GM12878 (cell line): ENCODE data around the gene IGLL5. TPM values are rescaled to one million over a fixed set of nuclear protein-coding genes. Genes with fewer than 3 reads are reported as not detected.

Source experiments
- ATAC-seq: fragments of 200-7000 bp; cut with Tn5 transposase; 3 replicates; pipeline ENCODE4 v1.9.1; 2020; ENCODE audit warnings: mild to moderate bottlenecking, moderate library complexity
- BruUV-seq: library from RNA; stranded (reverse); fragments of 400-500 nt; replicated peaks from 2 replicates; lab custom pipeline; 2021; lab: Mats Ljungman, UMichigan
- CTCF ChIA-PET: fragments of 300-600 bp; sonication (Branson Sonifier 250); formaldehyde crosslinking; extraction: SDS; loops from one replicate; lab custom pipeline; 2021; ENCODE audit warnings: inconsistent platforms; lab: Yijun Ruan, JAX
- POLR2A ChIA-PET: fragments of 350-600 bp; formaldehyde crosslinking; extraction: SDS; loops from one replicate; lab custom pipeline; 2021; ENCODE audit warnings: inconsistent platforms; lab: Charles Lee
- RAD21 ChIA-PET: fragments of 300-600 bp; sonication (Branson Sonifier 250); formaldehyde crosslinking; loops from one replicate; lab custom pipeline; 2023; ENCODE audit warnings: antibody characterized with exemption; ENCODE audit not compliant: unreplicated experiment; lab: Charles Lee
- SMC1A ChIA-PET: fragments of 300-600 bp; sonication (Branson Sonifier 250); formaldehyde crosslinking; loops from one replicate; lab custom pipeline; 2023; ENCODE audit not compliant: unreplicated experiment, uncharacterized antibody; lab: Charles Lee
- DNase-seq: peaks from one replicate; pipeline ENCODE4 v3.0.0-alpha.2; 2011; ENCODE audit warnings: low read depth, low spot score
- FAIRE-seq: peaks from 3 replicates; lab custom pipeline; 2011; peaks lifted over from hg19 to GRCh38; lab: Jason Lieb, UNC
- H2AFZ ChIP-seq: 2 replicates; pipeline ENCODE4 v1.6.0; 2011; ENCODE audit warnings: low read depth, low read length, control low read depth; ENCODE audit not compliant: control insufficient read depth
- H3K27ac ChIP-seq: 2 replicates; pipeline ENCODE4 v1.5.1; 2011; ENCODE audit warnings: control low read depth; ENCODE audit not compliant: control insufficient read depth, insufficient read depth
- H3K27me3 ChIP-seq, 2 experiments: replicated peaks in 1 of 2; 2 replicates each; pipeline versions ENCODE4 v1.6.0 to v1.6.1; 2011; ENCODE audit warnings: low read length in 1 of 2; ENCODE audit not compliant: control insufficient read depth in 2 of 2, insufficient read depth in 2 of 2
- H3K36me3 ChIP-seq, 2 experiments: 2 replicates each; pipeline ENCODE4 v1.5.1; 2011; ENCODE audit warnings: low read length in 1 of 2; ENCODE audit not compliant: control insufficient read depth in 2 of 2, insufficient read depth in 2 of 2
- H3K4me1 ChIP-seq: 2 replicates; pipeline ENCODE4 v1.6.1; 2011; ENCODE audit warnings: mild to moderate bottlenecking, low read length, moderate library complexity, mixed read lengths; ENCODE audit not compliant: control insufficient read depth, insufficient read depth
- H3K4me2 ChIP-seq: 2 replicates; pipeline ENCODE4 v1.6.0; 2011; ENCODE audit warnings: control low read depth; ENCODE audit not compliant: control insufficient read depth, insufficient read depth
- H3K4me3 ChIP-seq: fragments of 200-600 bp; sonication (generic); 2 replicates; pipeline ENCODE4 v1.5.1; 2016
- H3K79me2 ChIP-seq: 2 replicates; pipeline ENCODE4 v1.6.0; 2011; ENCODE audit warnings: low read length; ENCODE audit not compliant: control insufficient read depth, insufficient read depth
- H3K9ac ChIP-seq: 2 replicates; pipeline ENCODE4 v1.8.0; 2011; ENCODE audit warnings: low read length, control low read depth, mixed read lengths; ENCODE audit not compliant: control insufficient read depth, insufficient read depth
- H3K9me3 ChIP-seq: replicated peaks from 3 replicates; pipeline ENCODE4 v1.5.1; 2011; ENCODE audit warnings: mild to moderate bottlenecking, low read length; ENCODE audit not compliant: control insufficient read depth, insufficient read depth
- H4K20me1 ChIP-seq: 2 replicates; pipeline ENCODE4 v1.6.0; 2011; ENCODE audit not compliant: control insufficient read depth, insufficient read depth
- CREM ChIP-seq: IDR thresholded peaks from 2 replicates; pipeline ENCODE4 v1.6.1; 2014; ENCODE audit warnings: antibody characterized with exemption, low read depth
- NR2C2 ChIP-seq: IDR thresholded peaks from 2 replicates; pipeline ENCODE4 v1.6.1; 2011; ENCODE audit warnings: borderline replicate concordance, low read depth; ENCODE audit not compliant: control insufficient read depth, insufficient read length
- USF2 ChIP-seq: IDR thresholded peaks from 2 replicates; pipeline ENCODE4 v1.6.1; 2011; ENCODE audit warnings: low read depth, low read length, improper control_type of control experiment, borderline replicate concordance
- ZNF622 ChIP-seq: fragments of 450-650 bp; IDR thresholded peaks from 2 replicates; pipeline ENCODE4 v1.6.1; 2017; ENCODE audit warnings: mild to moderate bottlenecking, inconsistent platforms
- WGBS: methylation state at CpG from one replicate; pipeline ENCODE4 v1.1.6; 2016; ENCODE audit warnings: low lambda C conversion rate; ENCODE audit not compliant: insufficient replicate concordance, insufficient coverage; ENCODE audit errors: missing lambda C conversion rate; 5-methylcytosine and 5-hydroxymethylcytosine counted together
- in situ Hi-C: fragments of 300-500 bp; cut with MboI; formaldehyde crosslinking; loops from 9 replicates; pipeline ENCODE4 v1.14.3; 2018; ENCODE audit warnings: mixed read lengths
- intact Hi-C: fragments of 100-400 bp; cut with micrococcal nuclease; formaldehyde crosslinking; loops from one replicate; pipeline ENCODE4 v1.14.2; 2022; ENCODE audit not compliant: unreplicated experiment
- polyA plus RNA-seq, 11 experiments: library from polyadenylated mRNA; depleted of rRNA in 4 of 11; unstranded in 6 of 11; stranded (reverse) in 5 of 11; fragments of >200 nt; fragmentation: Nextera tagmentation in 4 of 11; fragmentation: Illumina TruSeq in 1 of 11; extraction: Ambion mirVana in 4 of 11; extraction: Trizol in 1 of 11; gene quantifications; 1 replicate in 1 of 11; 2 replicates in 10 of 11; pipeline versions ENCODE4 v1.2.1 to v1.2.3, GENCODE V29; 2011 to 2016; ENCODE audit warnings: inconsistent platforms in 2 of 11, missing spikeins in 2 of 11, low read depth in 1 of 11
- total RNA-seq, 4 experiments: library from RNA; depleted of rRNA in 3 of 4; stranded (reverse); fragments of >200 nt in 3 of 4; fragmentation: Illumina TruSeq in 1 of 4; extraction: Trizol in 1 of 4; gene quantifications; 2 replicates each; pipeline versions ENCODE4 v1.2.1 to v1.2.3, GENCODE V29; 2013 to 2021

Gene IGLL5
- total and polyA plus RNA-seq, 10 of the 15 experiments (the other 5 are each of a cell fraction or from before 2014, with no cell fraction given) = not detected

GRCh38 chr22:22872722-22873708, 14.6 kb upstream of the IGLL5 start:
- no peaks in the 10 kb centered on the region for H3K4me1 ChIP-seq
- no peaks in the 10 kb centered on the region for H3K36me3 ChIP-seq
- ChIA-PET CTCF (no interaction called here), SMC1A (no interaction called here), POLR2A (no interaction called here), RAD21 (no interaction called here)
- TF ChIP-seq CREM = no peak
- no peak for TF ChIP-seq ZNF622
- no peak for TF ChIP-seq NR2C2
- no peak for TF ChIP-seq USF2
- no peak overlapping the region for H3K27ac ChIP-seq
- no peaks in the 10 kb centered on the region for H4K20me1 ChIP-seq
- no peak for DNase-seq
- BruUV-seq = no TSS peak
- H2AFZ ChIP-seq = no peak overlapping the region
- intact Hi-C loops = no loop called here
- no peaks in the 10 kb centered on the region for H3K9me3 ChIP-seq
- H3K27me3 ChIP-seq = no peaks in the 10 kb centered on the region
- H3K79me2 ChIP-seq = no peaks in the 10 kb centered on the region
- FAIRE-seq = no peak
- no peak overlapping the region for H3K9ac ChIP-seq
- ATAC-seq = no peak
- WGBS = 39% methylated on average over 6 of the region's 8 CpGs
- H3K4me3 ChIP-seq = no peak overlapping the region
- in situ Hi-C loops = no loop called here
- no peak overlapping the region for H3K4me2 ChIP-seq
